ENCODE results near the gene IL1A. TPM values are rescaled to one million over a fixed set of nuclear protein-coding genes. Genes with fewer than 3 reads are reported as not detected.

Gene IL1A
- total RNA-seq, 1 donor from 2014 or later, result not detected

DNA sequence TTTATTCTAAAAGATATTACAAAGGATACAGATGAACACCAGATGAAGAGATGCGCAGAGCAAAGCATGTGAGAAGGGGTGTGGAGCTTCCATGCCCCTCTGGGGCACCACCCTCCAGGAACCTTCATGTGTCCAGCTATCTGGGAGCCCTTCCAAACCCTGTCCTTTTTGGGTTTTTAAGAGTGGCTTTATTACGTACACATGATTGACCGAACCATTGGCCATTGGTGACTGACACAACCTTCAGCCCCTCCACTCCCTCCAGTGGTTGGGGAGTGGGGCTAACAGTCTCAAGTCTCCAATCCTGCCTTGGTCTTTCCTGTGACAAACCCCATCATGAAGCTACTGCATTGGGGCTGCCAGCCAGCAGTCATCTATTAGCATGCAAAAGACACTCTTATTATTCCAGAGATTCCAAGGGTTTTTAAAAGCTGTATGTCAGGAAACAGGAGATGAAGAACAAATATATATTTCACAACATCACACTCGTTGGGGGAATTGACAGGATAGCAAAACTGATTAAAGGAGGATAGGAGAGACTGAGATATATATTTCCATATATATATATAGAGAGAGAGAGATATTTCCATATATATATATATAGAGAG is 32.9 kb upstream of the IL1A start:
- Mint-ChIP-seq H3K9me3 (ENCODE audit: unreplicated experiment) (no peaks in the 10 kb centered on the region), H3K36me3 (ENCODE audit: unreplicated experiment) (no peaks in the 10 kb centered on the region), H3K27ac (ENCODE audit: unreplicated experiment) (no peak overlapping the region), H3K27me3 (ENCODE audit: unreplicated experiment) (no peaks in the 10 kb centered on the region), H3K4me3 (ENCODE audit: unreplicated experiment) (no peak overlapping the region), H3K4me1 (ENCODE audit: low read depth, unreplicated experiment) (peaks cover 4% of the 10 kb centered on the region)
- TF ChIP-seq, protein P1, sequence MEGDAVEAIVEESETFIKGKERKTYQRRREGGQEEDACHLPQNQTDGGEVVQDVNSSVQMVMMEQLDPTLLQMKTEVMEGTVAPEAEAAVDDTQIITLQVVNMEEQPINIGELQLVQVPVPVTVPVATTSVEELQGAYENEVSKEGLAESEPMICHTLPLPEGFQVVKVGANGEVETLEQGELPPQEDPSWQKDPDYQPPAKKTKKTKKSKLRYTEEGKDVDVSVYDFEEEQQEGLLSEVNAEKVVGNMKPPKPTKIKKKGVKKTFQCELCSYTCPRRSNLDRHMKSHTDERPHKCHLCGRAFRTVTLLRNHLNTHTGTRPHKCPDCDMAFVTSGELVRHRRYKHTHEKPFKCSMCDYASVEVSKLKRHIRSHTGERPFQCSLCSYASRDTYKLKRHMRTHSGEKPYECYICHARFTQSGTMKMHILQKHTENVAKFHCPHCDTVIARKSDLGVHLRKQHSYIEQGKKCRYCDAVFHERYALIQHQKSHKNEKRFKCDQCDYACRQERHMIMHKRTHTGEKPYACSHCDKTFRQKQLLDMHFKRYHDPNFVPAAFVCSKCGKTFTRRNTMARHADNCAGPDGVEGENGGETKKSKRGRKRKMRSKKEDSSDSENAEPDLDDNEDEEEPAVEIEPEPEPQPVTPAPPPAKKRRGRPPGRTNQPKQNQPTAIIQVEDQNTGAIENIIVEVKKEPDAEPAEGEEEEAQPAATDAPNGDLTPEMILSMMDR (IDR thresholded peaks at IDR 0.05; ENCODE audit: partially characterized antibody, unreplicated experiment), result no peak
- no peak for DNase-seq

DNA sequence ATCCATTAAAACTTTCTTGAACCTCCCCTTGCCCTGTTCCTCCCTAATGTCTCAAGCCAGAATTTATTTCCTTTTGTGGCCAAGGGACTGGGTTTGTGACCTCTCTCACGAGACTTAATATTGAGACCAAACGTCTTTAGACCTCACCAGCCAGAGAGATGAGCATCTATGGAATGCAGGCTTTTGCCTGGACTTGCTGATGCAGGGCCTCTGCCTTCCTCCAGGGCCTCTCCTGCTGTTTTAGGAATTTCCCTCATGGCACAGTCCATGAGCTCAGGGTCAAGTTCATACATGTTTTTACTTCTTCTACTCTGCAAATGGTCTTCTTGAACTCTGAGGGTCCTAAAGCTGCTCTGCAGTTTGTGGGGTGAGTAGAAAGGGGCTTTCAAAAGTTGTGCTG is 30.0 kb upstream of the IL1A start:
- Mint-ChIP-seq H3K36me3 (ENCODE audit: unreplicated experiment) (no peaks in the 10 kb centered on the region), H3K27ac (ENCODE audit: unreplicated experiment) (no peak overlapping the region), H3K4me3 (ENCODE audit: unreplicated experiment) (no peak overlapping the region), H3K9me3 (ENCODE audit: unreplicated experiment) (no peaks in the 10 kb centered on the region), H3K4me1 (ENCODE audit: low read depth, unreplicated experiment) (peaks cover 4% of the 10 kb centered on the region), H3K27me3 (ENCODE audit: unreplicated experiment) (no peaks in the 10 kb centered on the region)
- TF ChIP-seq, protein P1 (IDR thresholded peaks at IDR 0.05; ENCODE audit: partially characterized antibody, unreplicated experiment), result no peak
- DNase-seq, result no peak

DNA sequence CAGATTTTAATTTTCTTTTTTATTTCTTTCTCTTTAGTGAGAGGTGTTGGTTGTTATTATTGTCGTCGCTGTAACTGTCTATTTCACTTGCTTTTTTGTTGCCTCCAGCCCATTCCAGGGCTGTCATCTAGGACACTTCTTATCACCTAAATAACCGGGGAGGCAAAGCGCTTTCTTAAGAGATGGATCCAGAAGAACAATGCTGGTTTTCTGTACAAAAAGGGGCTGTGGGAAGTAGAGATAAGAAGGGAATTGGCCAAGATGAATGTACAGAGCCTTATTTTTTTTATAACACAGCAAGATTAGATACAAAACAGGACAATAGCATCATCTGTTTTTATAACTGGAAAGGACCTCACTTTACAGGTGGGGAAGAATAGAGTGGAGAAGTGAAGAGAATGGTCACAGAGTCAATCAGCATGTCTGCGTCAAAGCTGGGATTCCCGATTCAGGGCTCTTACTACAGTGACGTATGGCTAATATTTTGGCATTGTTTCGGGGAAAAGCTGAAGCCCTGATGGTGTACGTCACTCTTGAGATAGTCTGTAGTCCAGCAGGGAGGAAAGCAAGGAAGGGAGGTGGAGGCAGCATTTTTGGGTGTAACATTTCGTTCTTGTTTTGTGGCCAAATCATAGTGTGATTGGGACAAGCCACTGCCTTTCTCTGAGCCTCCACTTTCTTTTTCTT is 29.1 kb upstream of the IL1A start:
- Mint-ChIP-seq H3K4me3 (ENCODE audit: unreplicated experiment) (no peak overlapping the region), H3K36me3 (ENCODE audit: unreplicated experiment) (no peaks in the 10 kb centered on the region), H3K9me3 (ENCODE audit: unreplicated experiment) (no peaks in the 10 kb centered on the region), H3K27me3 (ENCODE audit: unreplicated experiment) (no peaks in the 10 kb centered on the region), H3K4me1 (ENCODE audit: low read depth, unreplicated experiment) (peaks cover 4% of the 10 kb centered on the region), H3K27ac (ENCODE audit: unreplicated experiment) (no peak overlapping the region)
- TF ChIP-seq, protein P1 (IDR thresholded peaks at IDR 0.05; ENCODE audit: partially characterized antibody, unreplicated experiment), result no peak
- DNase-seq, result no peak

DNA sequence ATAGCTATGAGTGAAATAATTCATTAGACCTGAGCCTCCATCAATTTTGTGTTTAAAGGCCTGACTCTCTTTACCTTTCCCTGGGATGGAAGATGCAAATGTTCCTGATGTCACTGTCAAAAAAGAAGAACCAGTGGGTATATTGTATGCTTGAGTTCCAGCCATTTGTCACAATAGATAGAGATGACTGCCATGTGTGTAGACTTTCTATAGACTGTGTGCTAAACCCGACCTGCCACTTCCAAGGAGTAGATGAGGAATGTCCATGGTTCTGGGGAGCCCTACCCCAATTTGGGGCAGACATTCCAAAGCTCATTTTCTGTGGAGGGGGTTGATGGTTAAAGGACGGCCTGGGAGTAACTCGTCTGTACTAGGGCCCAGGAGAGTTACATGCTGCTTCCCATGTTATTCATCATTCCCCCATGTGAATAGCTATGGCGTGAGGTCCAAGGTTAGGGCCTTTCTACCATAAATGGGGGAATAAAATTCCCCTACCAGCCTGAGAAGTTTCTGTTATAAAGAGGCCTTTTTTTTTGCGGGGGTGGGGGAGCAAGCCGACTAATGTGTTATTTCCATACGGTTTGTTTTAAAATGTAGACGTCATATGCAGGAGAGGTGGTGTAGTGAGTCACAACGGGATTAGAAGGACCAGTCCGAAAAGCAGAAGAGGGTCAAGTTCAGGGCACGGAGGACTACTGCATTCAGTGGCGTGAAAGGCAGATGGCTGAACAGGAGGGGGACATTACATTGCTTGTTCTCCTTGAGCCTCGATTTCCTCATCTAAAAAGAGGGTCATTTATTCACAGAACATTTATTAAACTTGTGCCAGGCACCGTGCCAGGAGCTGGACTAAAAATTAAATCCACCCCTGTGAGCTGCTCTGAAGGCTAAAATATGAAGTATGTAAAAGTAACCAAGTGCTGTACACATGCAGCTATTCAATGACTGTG is 28.3 kb upstream of the IL1A start:
- H3K27me3 Mint-ChIP-seq (ENCODE audit: unreplicated experiment), result no peaks in the 10 kb centered on the region
- no peak overlapping the region for H3K4me3 Mint-ChIP-seq (ENCODE audit: unreplicated experiment)
- no peak for DNase-seq

More for the DNA sequence above, 28.3 kb upstream of the IL1A start:
- TF ChIP-seq, protein P1 (IDR thresholded peaks at IDR 0.05; ENCODE audit: partially characterized antibody, unreplicated experiment), result no peak
- Mint-ChIP-seq H3K9me3 (ENCODE audit: unreplicated experiment) (no peaks in the 10 kb centered on the region), H3K36me3 (ENCODE audit: unreplicated experiment) (no peaks in the 10 kb centered on the region), H3K4me1 (ENCODE audit: low read depth, unreplicated experiment) (peaks cover 4% of the 10 kb centered on the region), H3K27ac (ENCODE audit: unreplicated experiment) (no peak overlapping the region)
